GM19035 (cell line): Measurements from ENCODE around the gene TRIM5.
"Not testable (repeated sequence)": the region's sequence is repeated elsewhere in the genome, so short reads cannot be mapped to it uniquely, and the experiment has no call there.

Experiments
- ATAC-seq: cut with Tn5 transposase; IDR thresholded peaks from one replicate; pipeline ENCODE4 v1.9.1; 2021; ENCODE audit not compliant: unreplicated experiment

The TRIM5 gene

GRCh38 chr11:5684646-5685362 lies at the start of gene TRIM5:
Gene TRIM5 (minus strand): TSS chr11:5685074. CDS start chr11:5680177, 4,897 bp downstream.
- ATAC-seq = peak; percentile 76

DNA sequence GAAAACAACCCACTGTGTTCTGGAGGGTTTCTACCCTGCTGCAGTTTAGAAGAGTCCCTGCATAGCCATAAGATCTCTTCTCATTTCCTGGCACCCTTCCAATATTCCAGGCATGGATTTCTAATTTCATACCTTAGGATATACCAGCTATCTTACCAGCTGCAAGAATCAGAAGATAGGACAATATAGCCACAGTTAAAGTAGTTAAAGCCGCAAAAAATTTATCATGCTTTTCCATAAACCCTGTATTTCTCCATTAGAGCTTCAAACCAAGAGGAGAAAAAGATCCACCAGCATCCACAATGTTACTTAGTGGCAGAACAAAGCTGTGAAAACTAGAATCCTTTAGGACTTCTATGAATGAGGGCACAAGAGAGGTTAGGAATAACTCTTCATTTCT lies 42.8 kb upstream of the TRIM5 start:
- ATAC-seq = no peak

- no peak for ATAC-seq
These were observed 41.5 kb upstream of the TRIM5 start for GRCh38 chr11:5726351-5726750.

- ATAC-seq = no peak
These were observed 37.7 kb upstream of the TRIM5 start for GRCh38 chr11:5722622-5723021.

GRCh38 chr11:5719703-5720495 lies 35.0 kb upstream of the TRIM5 start:
- ATAC-seq = no peak

GRCh38 chr11:5716518-5716917 lies 31.6 kb upstream of the TRIM5 start:
- not testable (repeated sequence) for ATAC-seq

- no peak for ATAC-seq
These were observed 28.8 kb upstream of the TRIM5 start for GRCh38 chr11:5713695-5714094.

GRCh38 chr11:5712507-5712906 lies 27.6 kb upstream of the TRIM5 start:
- peak; percentile 67 for ATAC-seq

GRCh38 chr11:5705688-5706087 lies 20.8 kb upstream of the TRIM5 start:
- ATAC-seq = no peak

- ATAC-seq = peak; percentile 61
These were observed 19.1 kb upstream of the TRIM5 start for GRCh38 chr11:5703741-5704536.

GRCh38 chr11:5701055-5701577 lies 16.2 kb upstream of the TRIM5 start:
- ATAC-seq = no peak

DNA sequence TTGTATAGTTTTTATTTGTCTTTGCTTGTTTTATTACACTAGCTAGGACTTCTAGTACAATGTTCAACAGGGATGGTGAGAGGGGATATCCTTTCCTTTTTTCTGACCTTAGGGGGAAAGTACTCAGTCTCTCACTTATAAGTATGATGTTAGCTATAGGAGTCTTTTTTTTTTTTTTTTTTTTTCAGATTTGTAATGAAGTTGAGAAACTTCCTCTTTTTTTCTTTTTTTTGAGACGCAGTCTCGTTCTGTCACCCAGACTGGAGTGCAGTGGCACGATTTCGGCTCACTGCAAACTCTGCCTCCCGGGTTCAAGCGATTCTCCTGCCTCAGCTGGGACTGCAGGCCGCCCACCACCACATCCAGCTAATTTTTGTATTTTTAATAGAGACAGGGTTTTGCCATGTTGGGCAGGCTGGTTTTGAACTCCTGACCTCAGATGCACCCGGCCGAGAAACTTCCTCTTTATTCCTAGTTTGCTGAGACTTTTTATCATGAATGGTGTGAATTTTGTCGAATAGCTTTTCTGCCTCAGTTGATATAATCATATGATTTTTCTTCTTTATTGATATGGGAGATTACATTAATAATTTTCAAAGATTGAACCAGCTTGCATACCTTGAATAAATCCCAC lies 15.7 kb upstream of the TRIM5 start:
- no peak for ATAC-seq

DNA sequence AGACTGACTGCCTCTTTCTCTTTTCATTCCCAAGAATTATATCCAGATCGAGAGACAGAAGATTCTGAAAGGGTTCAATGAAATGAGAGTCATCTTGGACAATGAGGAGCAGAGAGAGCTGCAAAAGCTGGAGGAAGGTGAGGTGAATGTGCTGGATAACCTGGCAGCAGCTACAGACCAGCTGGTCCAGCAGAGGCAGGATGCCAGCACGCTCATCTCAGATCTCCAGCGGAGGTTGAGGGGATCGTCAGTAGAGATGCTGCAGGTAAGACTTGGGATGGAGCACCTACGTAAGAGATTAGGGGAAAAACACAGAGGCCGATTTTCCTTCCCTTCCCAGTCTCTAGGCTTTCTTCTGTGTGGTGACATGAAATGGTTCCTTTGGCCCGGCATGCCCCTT lies 13.4 kb upstream of the TRIM5 start:
- ATAC-seq = no peak

GRCh38 chr11:5696210-5696609 lies 11.3 kb upstream of the TRIM5 start:
- ATAC-seq = no peak

- ATAC-seq = no peak
These were observed 10.7 kb upstream of the TRIM5 start for GRCh38 chr11:5695580-5695979.

- no peak for ATAC-seq
These were observed 9.8 kb upstream of the TRIM5 start for GRCh38 chr11:5694642-5695041.

GRCh38 chr11:5691964-5692361 lies 7.1 kb upstream of the TRIM5 start:
- ATAC-seq = no peak

- not testable (repeated sequence) for ATAC-seq
These were observed 6.5 kb upstream of the TRIM5 start for GRCh38 chr11:5691238-5691963.

DNA sequence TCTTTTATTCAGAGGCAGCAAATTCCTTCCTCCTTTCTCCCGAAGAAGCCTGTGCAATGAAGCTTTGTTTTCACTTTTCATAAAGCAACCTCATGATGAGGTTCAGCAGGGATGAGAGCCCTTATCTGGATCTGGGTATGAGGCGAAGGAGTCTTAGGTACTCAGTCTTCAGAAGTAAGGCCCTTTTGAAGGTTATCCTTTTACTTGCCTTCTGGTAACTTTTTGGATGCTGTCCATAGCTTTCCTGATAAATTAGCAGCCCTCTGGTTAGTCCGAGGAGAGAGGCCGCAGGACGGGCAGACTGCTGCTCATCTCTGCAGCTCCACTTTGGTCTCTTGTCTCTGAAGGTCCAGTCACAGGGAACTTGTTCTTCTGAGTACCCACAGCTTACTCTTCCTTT lies 5.9 kb upstream of the TRIM5 start:
- ATAC-seq = no peak

- ATAC-seq = no peak
These were observed 5.3 kb upstream of the TRIM5 start for GRCh38 chr11:5690216-5690615.
